Bronchial epithelial cell (primary cell): ENCODE measurements around the gene COL3A1. TPM values are rescaled to one million over a fixed set of nuclear protein-coding genes. Genes with fewer than 3 reads are reported as not detected.
A peak's percentile ranks its signal among the peaks of the same experiment; 100 is the strongest.

Experiments
- DNase-seq: peaks from one replicate; pipeline ENCODE4 v3.0.0-alpha.2; 2010; ENCODE audit warnings: low read depth
- FAIRE-seq: peaks from 2 replicates; lab custom pipeline; 2011; peaks lifted over from hg19 to GRCh38; lab: Jason Lieb, UNC
- H3K27me3 ChIP-seq: 2 replicates; pipeline ENCODE4 v1.5.1; 2011; ENCODE audit warnings: low read length; ENCODE audit not compliant: control insufficient read depth, insufficient read depth
- H3K36me3 ChIP-seq: 2 replicates; pipeline ENCODE4 v1.5.1; 2011; ENCODE audit warnings: low read length; ENCODE audit not compliant: control insufficient read depth, insufficient read depth
- H3K4me3 ChIP-seq: 2 replicates; pipeline ENCODE4 v1.5.1; 2011; ENCODE audit warnings: mild to moderate bottlenecking, low read depth, low read length, control low read depth
- total RNA-seq: library from RNA; depleted of rRNA; stranded (reverse); fragments of >200 nt; gene quantifications from 2 replicates; pipeline ENCODE4 v1.2.1, GENCODE V29; 2014
- TF ChIP-seq, protein P1 (sequence below): IDR thresholded peaks from 2 replicates; pipeline ENCODE4 v1.5.1; 2011; ENCODE audit warnings: mild to moderate bottlenecking, moderate library complexity, low read length, control low read depth, inconsistent platforms; ENCODE audit not compliant: insufficient read depth, severe bottlenecking

Gene COL3A1
- total RNA-seq, 1 donor from 2014 or later, result 43.4 TPM

DNA sequence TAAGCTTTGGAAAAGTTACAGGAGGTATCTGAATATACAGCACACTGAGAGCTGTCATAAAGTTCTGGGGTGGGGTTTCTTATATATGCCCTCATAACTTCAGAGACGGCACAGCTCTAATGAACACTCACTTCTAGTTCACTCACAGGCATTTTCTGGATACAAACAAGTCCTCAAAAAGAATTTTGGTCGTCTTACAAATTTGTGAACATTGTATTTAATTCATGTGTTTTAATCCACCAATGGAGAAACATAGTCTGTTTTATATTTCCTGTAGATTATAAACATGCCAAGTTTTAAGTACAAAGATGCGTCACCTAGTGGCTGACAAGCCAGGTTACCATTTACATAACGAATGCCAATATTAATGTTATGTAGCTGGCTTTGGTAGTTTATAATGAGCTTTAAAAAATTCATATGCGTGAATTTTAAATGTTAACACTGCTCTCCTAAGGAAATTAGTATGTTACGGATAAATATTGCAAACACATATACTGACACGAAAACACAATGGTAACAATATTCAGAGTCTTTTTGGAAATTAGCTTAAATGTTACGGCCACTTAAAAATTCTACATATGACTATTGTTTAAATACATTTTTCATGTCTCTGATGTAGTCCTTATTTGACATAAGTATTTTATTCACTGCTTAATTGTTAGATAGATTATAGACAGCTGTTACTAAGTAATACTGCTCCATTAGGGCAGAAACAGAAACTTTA lies 2.5 kb downstream of the COL3A1 start:
- Histone ChIP-seq H3K36me3 (no peaks in the 10 kb centered on the region), H3K4me3 (no peak overlapping the region), H3K27me3 (no peaks in the 10 kb centered on the region)
- DNase-seq, result peak; percentile 66
- TF ChIP-seq, protein P1, sequence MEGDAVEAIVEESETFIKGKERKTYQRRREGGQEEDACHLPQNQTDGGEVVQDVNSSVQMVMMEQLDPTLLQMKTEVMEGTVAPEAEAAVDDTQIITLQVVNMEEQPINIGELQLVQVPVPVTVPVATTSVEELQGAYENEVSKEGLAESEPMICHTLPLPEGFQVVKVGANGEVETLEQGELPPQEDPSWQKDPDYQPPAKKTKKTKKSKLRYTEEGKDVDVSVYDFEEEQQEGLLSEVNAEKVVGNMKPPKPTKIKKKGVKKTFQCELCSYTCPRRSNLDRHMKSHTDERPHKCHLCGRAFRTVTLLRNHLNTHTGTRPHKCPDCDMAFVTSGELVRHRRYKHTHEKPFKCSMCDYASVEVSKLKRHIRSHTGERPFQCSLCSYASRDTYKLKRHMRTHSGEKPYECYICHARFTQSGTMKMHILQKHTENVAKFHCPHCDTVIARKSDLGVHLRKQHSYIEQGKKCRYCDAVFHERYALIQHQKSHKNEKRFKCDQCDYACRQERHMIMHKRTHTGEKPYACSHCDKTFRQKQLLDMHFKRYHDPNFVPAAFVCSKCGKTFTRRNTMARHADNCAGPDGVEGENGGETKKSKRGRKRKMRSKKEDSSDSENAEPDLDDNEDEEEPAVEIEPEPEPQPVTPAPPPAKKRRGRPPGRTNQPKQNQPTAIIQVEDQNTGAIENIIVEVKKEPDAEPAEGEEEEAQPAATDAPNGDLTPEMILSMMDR, result peak; percentile 53
- no peak for FAIRE-seq

GRCh38 chr2:188977317-188977716 lies 3.1 kb downstream of the COL3A1 start:
- no peak for FAIRE-seq
- TF ChIP-seq, protein P1, result no peak
- Histone ChIP-seq H3K36me3 (no peaks in the 10 kb centered on the region), H3K27me3 (no peaks in the 10 kb centered on the region), H3K4me3 (no peak overlapping the region)
- no peak for DNase-seq

DNA sequence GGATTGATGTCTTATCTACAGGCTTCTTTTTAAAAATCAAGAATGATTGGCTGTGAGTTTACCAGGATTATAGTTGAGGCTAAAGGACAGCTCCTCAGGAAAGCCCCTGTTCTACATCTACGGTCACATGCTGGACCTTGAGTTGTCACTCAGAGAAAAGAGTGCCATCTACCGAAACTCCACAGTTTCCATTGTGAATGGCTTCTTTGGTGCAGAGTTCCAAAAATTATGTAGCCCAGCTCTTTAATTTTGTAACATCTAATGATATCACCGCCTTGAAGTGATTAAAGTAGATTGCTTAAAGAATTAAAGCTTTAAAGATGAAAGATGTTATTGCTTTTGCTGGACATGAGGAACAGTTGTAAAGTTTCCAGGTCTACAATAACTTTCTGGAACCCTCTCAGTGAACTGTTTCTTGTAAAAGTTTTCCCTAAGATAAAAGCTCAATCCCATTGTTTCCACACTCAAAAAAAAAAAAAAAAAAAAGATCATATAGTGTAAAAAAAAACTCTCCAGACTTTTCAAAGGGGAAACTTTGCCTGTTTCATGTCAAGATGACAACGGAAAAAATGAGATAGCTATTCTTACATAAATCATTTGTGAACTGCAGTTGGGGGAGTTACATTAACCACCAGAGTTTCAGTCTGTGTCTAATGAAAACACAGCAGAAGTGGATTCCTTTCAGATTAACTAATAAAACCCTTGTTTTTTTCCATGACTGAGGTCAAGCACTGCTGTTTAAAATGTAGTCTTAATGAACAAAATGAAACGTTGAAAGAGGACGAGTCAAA lies 4.3 kb downstream of the COL3A1 start:
- no peak overlapping the region for H3K4me3 ChIP-seq
- H3K27me3 ChIP-seq, result no peaks in the 10 kb centered on the region
- FAIRE-seq, result no peak

DNA sequence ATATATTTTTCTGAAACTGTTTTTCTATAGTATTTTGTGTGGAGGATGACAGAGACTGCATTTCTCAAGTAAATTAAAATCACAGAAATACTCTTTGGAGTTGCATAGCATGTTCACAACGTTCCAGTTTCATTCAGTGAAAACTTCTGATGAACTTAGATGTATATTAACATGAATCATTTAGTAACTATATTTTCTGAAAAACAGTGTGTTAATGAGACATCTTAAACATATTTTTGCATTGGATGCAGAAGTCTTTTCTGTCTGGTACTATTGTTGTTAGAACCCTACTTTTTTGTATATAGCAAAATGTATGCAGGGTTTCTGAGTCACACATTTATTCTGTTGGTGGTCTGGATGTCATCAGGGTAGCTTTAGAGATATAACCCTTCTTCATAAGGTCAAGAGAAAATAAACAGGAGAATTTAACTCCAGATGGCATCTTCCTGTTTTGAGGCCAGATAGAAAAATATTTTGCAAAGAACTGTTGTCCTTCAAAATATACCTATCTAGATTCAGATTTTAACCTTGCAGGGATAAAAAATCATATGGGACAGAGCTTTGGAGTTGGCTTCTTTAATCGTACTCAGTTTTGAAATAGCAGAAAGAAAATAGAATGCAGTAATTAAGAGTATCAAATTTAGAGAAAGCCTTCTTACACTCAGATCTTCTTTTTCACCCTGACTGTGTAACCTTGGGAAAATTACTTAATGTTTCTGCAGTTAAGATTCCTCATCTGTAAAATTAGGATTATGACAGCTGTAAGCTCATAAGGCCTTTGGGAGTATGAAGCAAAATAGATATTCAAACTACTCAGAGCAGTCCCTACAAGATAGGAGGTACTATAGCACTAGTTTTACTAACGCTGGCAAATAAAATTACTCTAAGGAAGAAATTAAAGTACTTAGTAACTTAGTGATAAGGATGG lies 5.3 kb downstream of the COL3A1 start:
- H3K27me3 ChIP-seq, result no peaks in the 10 kb centered on the region
- H3K4me3 ChIP-seq, result no peak overlapping the region
- H3K36me3 ChIP-seq, result no peaks in the 10 kb centered on the region
- TF ChIP-seq, protein P1, result no peak
- no peak for DNase-seq
- no peak for FAIRE-seq

More for the DNA sequence above, 4.3 kb downstream of the COL3A1 start:
- H3K36me3 ChIP-seq, result no peaks in the 10 kb centered on the region
- TF ChIP-seq, protein P1, result peak; percentile 21
- peak; percentile 45 for DNase-seq

DNA sequence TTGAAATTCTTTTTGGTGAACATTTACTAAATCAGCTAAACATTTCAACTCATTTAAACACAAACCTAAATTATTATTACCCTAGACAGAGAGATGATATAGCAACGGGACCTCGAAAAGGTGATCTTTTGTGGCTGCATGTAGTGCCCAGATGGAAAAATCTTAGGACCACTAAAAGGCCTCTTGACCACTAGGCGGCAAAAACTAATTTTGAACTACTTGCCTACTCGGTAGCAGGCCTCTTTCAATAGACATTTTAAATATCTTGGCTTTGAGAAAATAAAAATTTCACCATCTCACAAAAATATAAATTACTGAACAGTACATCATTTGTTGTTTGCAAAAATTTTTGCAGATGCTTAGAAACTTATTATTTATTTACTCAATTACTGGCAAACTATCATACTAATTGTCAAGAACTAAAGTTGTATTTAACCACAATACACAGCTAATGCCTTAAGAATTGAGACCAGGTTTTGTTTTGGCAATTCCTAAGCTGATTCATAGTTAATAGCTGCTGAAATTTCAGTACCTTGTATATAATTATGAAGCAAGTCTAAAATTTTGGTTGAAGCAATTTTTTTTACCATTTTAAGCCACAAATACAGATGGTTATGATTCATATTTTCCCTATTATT lies 9.4 kb downstream of the COL3A1 start:
- DNase-seq, result peak; percentile 33
- Histone ChIP-seq H3K27me3 (no peaks in the 10 kb centered on the region), H3K4me3 (no peak overlapping the region), H3K36me3 (no peaks in the 10 kb centered on the region)
- FAIRE-seq, result no peak
- TF ChIP-seq, protein P1, result peak; percentile 46
